GM18526 (cell line): ENCODE results near the gene MAP3K7.

ENCODE experiments used
- POLR2A ChIP-seq: IDR thresholded peaks from 3 replicates; pipeline ENCODE4 v1.6.1; 2011; ENCODE audit not compliant: insufficient read length; ENCODE audit errors: extremely low read depth

The MAP3K7 gene

DNA sequence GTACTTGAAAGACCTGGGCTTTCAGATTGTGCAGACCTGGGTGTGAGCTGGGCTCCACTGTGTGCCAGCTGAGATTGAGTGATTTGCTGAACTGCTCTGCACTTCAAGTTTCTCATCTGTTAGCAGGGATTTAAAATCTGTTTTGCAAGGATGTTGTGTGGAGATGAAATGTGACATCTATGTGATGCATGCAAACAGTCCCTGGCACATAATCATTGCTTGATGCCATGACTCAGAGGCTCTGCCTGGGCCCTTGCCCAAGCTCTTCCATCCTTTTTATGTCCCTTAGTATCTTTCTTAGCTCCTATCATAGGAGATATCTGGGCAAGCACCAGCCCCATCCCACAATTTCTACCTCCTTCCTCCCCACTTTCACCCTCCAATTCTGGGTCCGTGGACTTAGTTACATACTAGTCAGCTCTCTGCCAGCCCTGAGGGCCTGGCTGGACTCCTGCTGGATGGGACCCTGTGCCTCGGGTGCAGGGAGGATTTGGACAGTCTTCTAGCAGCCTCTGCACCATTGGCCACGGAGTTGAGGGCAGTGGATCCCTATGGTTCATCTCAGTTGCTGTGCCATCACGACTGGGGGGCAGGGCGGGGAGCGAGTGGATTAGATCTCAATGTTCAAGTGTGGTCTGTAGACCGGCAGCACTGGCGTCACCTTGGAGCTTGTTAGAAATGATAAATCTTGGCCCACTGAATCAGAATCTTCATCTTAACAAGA lies 103.6 kb downstream of the MAP3K7 start:
- TF ChIP-seq POLR2A, result no peak

DNA sequence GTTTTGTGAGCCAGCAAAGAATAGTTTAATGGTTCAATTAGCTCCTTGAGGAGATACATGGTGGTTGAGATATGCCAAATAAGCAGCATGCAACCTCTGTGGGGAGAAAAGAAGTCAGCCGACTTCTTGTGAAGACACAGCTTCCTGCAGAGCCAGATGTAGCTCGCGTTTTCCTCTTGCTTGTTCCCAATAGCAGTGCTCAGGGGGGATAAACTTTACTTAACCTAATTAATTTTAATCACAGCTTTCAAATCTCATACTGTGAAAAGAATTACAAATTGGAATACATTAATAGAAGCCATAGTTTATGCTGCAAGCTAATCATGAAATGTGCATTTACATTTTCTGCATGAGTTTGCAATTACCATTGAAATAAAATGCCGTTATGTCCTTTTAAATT lies 106.2 kb downstream of the MAP3K7 start:
- TF ChIP-seq POLR2A, result no peak

DNA sequence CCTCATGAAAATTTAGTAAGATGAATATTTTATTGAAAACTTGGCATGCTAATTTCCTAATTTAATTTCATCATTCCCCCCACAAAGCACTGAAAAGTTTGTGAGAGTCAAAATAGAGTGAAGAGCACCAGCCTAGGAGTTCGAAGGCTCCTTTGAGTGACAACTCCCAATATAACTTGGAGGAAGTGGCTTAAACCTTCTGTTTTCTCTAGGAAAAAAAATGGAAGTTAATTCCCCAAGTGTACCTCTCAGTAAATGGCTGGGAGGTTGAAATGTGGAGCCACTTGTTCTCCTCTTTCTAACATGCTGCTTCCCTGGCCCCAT lies 107.3 kb downstream of the MAP3K7 start:
- TF ChIP-seq POLR2A, result no peak

DNA sequence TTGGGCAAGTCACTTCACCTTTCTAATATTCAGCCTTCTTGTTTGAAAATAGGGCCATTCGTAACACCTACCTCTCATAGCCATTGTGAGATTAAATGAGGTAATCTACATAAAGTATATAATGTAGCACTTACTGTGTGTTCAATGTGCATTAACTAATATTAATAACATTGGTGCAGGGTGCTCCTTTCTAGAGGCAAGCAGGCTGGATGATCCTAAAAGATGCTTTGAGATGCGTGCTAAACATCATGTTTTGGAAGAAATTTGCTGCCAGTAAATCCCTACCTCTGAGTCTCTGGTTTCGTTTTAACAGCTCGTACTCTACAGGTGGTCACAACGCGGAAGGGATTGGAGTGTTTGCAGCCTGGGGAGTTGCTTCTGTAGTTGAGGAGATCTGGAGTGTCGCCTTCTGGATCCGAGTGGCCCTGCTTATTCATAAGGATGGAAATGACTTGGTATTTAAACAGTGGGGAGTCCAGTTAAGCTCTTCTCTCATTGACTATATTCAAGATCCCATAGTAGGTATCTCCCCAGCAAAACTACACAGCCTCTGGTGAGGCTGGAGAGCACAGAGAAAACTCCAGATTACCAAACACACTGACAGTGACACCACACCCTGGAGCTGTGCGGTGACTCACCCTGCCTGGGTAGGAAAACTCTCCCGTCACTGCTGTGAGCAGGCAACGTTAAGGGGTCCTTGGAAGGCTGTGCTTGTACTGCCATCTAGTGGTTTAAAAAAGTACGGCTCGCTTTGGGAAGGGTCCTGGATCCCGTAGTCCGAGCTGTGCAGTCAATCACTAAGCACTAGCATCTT lies 107.9 kb downstream of the MAP3K7 start:
- TF ChIP-seq POLR2A, result no peak

DNA sequence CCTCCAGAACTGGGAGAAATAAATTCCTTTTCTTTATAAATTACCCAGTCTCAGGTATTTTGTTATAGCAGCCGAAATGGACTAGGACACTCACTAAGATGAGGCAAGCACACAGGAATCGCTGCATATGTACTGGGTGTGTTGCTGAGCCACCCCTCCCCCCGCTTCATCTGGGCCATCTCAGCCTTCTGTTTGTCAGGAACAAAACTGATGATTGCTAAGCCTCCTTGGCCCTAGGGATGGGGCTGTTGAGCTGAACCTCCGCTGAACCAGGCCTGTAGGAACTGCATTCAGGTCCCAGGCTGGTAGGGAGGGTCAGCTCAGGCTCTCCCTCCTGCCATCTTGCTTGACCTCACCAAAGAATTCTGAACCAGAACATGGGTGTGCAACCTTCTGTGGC lies 108.6 kb downstream of the MAP3K7 start:
- TF ChIP-seq POLR2A, result no peak

DNA sequence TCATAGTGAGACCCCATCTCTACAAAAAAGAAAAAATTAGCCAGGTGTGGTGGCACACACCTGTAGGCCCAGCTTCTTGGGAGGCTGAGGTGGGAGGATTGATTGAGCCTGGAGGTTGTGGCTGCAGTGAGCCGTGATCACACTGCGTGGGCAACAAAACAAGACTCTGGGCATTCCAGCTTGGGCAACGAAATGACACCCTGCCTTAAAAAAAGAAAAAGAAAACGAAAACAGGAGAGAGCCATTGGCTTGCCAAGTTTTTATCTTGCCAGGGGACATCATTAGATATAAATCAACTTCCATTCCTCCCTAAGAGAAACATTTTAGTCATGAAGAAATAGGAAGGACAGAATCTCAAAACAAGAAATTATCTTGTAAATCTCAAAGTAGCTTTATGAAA lies 109.5 kb downstream of the MAP3K7 start:
- no peak for TF ChIP-seq POLR2A

DNA sequence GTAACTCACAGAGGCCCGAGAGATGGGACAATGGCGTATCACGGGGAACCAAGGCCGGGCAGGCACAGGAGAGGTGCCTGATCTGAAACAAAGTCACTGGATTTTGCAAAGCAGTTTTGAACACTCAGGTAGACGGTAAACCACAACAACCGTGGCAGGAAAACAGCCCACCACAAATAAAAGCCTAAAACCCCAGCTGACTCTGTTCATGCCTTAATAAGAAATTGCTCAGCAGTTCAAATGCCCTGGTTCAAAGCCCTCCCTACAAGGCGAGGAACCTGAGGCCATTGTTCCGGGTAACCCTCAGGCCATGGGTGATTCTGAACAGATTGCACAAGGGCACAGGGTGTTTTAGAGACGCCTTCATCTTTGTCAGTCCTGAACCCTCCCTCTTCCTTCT lies 114.2 kb downstream of the MAP3K7 start:
- no peak for TF ChIP-seq POLR2A

DNA sequence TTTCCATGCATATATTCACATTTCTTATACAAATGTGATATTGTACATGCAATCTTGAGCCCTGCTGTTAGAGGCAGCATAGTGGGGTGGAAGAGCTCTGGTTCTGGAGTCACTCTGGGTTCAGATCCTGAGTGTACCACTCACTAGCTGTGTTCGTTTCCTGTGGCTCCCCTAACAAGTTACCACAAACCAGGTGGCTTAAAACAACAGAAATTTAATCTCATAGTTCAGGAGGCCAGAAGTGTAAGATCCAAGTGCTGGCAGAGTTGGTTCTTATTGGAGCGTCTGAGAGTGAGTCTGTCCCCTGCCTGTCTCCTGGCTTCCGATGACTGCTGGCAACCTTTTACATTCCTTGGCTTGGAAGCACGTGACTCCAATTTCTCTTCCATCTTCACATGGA lies 115.6 kb downstream of the MAP3K7 start:
- no peak for TF ChIP-seq POLR2A

DNA sequence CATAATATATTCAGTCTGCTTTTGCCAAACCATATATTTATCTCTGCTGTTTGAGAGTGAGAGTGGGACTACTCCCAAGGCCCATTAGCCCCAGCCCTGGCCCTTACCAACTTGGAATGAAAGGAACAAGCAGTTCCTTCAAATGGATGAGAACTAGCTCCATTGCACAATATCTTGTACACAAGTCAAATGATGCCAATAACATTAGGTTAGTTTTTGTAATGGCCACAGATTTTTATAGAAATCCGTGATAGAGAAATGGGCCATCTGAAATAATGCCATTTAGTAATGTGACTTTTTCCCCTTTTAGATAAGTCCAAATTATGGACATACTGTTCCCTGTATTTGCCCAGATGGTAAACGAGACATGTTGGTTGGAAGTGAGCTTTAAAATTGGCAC lies 117.0 kb downstream of the MAP3K7 start:
- TF ChIP-seq POLR2A, result no peak

DNA sequence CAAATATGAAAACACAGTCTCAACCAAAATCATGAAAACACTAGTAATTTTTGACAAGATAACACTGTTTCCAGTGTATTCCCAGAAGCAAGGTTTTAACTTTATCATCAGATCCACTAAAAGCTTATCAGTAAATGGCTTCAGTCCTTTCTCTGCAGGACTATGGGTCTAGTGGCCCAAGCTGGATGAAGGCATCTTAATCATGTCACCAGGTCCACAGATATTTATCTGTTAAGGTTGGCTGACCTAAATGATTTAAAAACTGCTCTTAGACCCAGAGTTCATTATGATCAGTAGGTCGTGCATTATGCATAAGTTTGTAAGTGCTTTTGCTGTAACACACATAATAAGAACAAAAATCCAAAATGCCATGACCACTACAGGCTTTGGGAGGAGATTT lies 118.0 kb downstream of the MAP3K7 start:
- TF ChIP-seq POLR2A, result no peak

DNA sequence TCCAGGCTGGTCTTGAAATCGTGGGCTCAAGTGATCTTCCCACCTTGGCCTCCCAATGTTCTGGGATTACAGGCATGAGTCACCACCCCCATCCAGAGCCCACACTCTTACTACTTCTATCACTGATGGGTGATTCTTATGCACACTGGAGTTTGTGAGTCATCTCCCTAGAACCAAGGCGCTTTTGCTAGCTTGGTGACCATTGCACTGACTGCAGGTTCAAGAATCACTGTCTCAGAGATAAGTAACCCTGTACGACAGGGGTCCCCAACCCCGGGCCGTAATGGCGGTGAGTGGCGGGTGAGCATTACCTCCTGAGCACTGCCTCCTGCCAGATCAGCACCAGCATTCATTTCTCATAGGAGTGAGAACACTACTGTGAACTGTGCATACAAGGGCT lies 118.8 kb downstream of the MAP3K7 start:
- TF ChIP-seq POLR2A, result no peak

DNA sequence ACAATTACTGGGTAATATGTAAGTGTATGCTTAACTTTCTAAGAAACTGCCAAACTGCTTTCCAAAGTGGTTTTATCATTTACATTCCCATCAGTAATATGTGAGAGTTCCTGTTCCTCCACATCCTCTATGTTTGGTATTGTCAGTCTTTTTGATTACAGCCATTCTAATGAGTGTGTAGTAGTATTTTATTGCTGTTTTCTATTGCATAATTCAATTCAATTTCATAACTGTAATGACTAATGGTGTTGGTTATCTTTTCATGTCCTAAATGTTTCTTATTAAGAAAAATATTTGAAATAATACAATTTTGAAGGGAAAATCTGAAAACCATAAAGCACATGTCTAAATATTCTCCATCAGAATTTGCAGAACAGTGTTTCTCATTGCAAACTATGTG lies 119.3 kb downstream of the MAP3K7 start:
- no peak for TF ChIP-seq POLR2A

DNA sequence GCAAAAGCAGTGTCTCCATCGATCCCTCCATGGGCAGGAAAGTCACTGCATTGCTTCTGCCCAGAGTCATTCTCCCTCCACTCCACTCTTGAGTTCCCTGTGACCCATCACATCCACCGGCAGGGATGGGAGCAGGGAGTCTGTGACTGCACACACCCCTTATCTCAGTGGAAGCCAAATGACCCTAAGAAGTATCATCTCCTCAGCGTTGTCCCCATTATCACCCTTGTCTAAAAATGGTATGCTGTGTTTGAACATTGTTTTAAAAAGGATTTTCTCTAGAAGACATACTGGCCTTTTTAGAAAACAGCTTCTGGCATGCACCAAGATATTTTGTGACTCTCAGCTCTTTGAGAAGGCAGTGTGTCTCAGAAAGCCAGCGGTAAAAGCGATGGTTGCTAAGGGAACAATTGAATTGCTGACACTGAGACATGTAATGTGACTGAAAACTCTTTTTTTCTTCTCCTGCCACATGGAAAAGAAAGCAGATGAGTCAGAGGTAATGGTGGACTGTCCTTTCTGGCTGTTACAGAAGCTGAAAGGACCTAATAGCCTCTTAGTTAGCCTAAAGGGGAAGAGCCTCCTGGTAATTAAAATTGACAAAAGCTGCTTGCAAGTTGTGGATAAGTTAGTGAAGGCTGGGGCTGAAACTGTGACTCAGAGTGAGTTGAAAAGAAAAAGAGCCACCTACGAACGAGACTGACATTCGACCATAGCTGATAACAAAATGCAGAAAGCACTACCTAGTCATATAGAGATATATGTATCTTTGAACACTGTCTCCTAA lies 120.5 kb downstream of the MAP3K7 start:
- TF ChIP-seq POLR2A, result no peak

DNA sequence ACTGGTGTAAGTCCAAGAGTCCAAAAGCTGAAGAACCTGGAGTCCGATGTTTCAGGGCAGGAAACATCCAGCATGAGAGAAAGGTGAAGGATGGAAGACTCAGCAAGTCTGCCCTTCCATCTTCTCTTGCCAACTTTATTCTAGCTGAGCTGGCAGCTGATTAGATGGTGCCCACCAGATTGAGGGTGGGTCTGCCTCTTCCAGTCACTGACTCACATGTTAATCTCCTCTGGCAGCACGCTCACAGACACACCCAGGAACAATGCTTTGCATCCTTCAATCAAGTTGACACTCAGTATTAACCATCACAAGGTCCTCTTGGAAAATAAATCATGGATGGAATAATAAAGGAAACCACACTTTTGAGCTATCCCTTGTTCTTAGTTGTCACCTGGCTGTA lies 121.2 kb downstream of the MAP3K7 start:
- TF ChIP-seq POLR2A, result no peak

DNA sequence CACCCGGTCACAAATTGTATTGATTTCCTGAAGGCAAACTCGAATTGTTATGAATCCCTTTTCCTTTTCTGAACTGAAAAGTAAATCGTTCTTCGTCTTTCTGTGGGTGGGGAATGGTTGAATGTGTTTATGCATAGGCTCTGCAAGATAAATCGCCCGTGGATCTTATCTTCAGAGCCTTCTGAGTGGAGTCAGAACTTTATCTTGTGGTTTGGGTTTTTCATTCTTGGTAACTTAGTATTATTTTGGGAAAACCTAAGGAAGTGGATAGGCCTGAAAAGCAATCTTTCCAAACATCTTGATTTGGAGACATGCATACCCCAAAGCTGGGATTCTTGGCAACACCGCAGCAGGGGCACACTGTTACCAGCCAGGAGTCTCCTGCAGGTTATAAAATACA lies 122.4 kb downstream of the MAP3K7 start:
- no peak for TF ChIP-seq POLR2A

DNA sequence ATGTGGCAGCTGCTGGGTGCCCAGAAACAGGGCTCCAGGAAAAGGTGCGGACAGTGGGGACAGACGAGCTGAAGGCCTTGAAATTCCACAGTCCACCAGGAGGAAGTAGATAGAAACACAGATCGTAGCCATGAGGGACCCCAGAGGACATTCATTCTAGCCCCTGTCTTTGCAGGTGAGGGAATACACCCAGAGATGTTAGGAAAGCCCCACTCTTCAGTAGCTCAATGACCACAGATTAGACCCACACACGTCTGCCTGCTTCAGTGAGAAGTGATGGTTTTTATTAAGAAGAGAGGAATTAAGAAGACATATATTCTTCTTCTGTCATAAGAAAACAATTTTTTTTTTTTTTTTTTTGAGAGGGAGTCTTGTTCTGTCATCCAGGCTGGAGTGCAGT lies 123.0 kb downstream of the MAP3K7 start:
- no peak for TF ChIP-seq POLR2A
